GM21619 (cell line): Measurements from ENCODE around the gene TMEM79.

ENCODE experiments used
- ATAC-seq: cut with Tn5 transposase; IDR thresholded peaks from one replicate; pipeline ENCODE4 v1.9.1; 2021; ENCODE audit not compliant: unreplicated experiment

The TMEM79 gene

DNA sequence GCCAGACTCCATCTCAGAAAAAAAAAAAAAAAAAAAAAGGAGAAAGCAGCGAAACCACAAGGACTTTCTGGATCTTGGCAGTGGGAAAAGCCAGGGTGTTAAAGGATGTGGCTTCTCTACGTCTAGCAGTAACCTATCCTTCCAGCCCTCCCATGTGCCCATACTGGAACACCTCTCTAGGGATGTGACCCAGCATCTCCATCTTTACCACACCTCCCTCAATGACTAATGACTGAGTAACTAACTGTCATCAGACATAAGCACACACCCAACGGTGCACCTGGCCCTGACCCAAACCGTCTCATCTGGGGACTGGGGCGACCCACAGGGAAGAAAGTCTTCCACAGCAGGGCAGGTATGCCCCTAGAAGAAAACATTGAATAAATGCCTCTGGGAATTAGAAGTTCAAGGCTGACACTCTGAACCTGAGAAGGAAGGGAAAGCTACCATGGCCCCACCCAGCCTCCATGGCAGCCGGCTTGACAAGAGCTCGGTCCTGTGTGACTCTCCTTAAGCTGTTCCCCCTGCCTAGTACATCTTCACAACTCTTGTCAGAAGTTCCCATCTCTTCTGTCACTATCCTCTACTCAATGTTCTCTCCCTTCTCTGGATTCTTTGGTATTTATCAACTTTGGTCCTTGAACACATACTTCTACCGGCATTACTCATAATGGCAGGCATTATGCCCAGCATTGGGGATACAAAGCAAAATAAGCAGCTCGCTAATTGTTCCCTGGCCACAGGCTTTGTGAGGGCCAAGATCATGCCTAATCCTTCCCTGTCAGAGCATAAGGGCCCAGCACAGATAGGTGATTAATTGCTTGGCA is 21.5 kb upstream of the TMEM79 start:
- ATAC-seq: no peak

DNA sequence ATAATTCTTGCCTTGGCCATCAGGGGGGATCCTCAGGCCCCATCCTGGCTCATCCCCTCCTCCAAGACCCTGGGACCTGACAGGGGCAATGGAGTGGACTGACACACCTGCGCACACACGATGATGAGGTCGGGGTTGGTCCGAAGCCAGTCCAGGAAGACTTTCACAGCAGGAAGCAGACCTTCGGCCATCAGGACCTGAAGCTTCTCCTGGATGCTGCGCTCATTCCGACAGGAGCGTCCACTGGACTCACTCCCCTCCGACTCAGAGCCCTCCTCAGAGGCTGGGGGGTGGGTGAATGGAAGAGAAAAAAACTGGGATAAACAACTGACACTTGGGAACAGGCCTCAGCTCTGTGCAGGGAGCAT is 20.9 kb upstream of the TMEM79 start:
- no peak for ATAC-seq

DNA sequence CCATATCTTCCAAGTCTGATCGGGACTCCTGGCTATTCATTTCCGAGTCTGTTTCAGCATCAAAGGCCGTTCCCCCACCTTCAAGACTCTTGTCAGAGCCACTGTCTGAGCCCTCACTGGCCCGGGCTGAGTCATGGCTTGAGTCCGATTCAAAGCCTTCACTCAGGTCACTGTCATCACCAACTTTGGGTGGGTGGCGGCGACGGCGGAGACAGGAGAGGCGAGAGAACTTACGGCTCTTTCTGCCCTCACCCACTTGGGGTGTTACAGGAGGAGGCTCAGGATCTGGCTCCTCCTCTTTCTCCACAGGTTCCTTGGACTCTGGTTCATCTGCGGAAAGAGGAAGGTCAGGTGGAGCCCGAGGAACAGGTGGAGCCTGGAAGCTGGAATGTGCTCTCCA is 18.1 kb upstream of the TMEM79 start:
- no peak for ATAC-seq

DNA sequence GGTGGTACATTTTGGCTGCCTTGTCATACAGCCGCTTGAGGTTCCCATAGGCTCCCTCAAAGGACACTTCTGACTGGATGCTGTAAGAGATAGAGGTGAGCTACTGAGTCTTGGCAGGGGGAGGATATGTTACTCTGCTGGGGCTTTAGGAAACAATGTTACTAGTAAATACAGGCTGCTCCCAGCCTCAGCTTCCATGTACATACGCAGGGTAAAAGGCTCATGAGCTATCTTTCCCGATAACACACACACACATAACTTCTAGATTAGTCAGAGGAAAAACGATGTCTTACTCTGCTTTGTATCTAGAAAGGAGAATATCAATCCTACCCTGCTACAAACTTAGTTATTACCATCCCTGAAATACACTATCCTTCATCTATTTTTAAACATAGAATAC is 15.8 kb upstream of the TMEM79 start:
- ATAC-seq: no peak

DNA sequence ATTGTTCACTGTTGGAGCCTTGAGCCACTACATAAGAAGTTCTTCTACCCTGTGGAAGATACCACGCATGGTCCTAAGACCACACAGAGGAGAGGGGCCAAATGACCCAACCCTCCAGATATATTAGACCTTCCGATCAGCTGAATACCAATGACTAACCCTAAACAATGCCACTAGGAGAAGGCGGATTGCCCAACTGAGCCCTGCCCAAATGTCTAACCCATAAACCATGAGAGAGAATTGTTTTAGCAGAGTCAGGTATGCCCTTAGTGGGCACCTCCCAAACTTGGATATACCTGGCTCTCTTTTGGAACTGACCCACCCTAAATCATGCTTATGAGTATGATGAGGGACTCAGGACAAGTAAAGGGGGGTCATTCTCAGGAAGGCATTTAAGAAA is 13.8 kb upstream of the TMEM79 start:
- no peak for ATAC-seq

DNA sequence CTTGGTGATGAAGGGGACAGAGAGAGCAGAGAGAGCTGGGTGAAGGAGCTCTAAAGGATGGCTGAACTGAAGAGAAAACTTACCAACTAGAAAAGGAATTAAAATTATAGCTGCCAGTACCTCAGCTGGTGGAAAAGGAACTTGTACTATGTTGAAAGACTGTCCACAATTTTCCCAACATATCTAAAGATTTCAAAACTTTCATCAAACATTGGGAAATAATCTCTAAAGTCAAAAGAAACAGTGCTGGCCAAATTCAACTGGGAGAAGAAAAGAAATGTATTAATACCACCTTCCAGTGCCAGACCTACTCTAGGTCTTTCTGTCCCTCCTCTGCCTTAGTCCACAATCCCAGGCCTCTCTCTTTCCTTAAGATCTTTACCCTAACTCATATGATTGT is 7.6 kb upstream of the TMEM79 start:
- no peak for ATAC-seq

DNA sequence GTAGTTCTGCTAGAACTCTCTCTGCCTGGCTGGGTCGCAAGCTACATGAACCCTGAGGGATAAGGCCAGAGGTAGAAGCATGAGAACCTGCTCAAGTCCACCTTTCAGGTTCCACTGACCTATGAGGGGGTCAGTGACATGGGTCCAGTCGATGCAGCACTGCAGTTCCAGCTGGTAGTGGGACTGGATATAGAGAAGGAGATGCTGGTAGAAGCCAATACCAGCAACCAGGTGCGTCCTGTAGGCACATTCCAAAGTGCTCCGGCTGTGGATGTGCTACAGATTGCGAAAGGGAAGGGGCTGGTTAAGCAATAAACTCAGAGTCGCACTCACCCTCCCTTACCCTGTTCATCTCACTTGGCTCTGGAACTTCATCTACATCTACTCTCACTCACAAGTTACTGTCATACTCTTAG is 7.2 kb upstream of the TMEM79 start:
- ATAC-seq: no peak

DNA sequence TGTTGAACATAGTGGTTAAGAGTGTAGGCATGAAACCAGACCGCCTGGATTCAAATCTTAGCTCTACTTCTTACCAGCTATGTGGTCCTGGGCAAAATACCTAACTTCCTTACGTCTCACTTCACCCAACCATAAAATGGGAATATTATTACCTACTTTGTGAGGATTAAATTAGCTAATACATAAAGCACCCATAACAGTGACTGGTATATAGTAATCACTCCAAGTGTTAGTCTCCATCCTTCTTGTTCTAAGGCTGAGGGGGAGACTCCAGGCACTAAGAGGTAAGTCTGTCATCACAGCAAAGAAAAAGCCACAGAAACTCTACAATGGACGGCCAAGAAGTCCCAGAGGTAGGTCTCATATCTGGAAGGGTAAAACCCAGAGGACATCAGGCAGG is 4.3 kb upstream of the TMEM79 start:
- no peak for ATAC-seq

DNA sequence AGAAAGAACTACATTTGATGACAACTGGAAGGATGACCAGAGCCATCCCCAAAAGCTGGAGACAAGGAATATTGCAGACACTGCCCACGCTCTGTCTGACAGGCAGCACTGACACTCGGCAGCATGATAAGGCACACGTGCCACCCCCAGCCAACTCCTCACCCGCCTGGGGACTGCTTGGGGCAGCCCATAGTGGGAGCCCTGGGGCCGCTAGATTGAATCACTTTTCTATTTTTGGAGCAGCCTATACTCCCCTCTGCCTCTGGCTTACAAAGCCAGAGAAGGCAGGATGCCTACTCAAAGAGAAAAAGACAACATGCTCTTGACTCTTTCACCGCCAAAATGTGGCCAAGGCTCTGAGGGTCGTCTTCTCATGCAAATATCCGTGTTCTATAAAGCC is 2.8 kb upstream of the TMEM79 start:
- ATAC-seq: peak; percentile 39

DNA sequence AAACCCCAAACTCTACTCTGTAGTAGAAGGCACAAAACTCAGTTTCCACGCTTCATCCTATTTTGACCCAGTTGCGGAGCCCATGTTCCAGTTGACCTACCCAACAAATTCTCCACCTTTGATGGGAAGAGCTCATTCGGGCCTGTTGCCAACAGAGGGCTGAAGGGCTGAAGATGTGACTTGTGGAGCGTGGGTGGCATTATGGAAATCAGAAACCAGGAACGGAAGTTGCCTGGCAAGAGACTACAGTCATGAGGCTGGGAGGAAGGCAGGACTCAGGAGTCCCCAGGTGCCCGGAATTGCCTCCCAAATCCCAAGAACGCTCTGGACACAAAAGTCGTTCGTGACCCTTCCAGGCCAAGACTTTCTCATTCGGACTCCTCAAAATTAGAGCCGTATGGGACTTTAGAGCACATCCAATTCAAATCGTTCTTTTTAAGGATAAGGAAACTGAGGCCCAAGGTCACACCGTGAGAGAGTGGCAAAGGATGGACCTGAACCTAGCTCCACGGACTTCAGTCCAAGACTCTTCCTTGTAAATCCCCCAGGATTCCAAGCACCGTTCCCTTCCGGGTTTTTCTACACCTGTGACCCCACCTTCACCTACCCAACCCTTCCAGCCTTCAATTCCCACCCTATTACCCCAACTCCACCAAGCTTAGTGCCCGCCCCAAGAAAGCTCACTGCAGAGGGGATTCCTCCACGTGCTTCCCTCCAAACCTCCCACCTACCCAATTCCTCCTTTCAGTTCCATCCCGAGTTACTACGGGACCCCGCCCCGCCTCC is 2.2 kb upstream of the TMEM79 start:
- no peak for ATAC-seq

DNA sequence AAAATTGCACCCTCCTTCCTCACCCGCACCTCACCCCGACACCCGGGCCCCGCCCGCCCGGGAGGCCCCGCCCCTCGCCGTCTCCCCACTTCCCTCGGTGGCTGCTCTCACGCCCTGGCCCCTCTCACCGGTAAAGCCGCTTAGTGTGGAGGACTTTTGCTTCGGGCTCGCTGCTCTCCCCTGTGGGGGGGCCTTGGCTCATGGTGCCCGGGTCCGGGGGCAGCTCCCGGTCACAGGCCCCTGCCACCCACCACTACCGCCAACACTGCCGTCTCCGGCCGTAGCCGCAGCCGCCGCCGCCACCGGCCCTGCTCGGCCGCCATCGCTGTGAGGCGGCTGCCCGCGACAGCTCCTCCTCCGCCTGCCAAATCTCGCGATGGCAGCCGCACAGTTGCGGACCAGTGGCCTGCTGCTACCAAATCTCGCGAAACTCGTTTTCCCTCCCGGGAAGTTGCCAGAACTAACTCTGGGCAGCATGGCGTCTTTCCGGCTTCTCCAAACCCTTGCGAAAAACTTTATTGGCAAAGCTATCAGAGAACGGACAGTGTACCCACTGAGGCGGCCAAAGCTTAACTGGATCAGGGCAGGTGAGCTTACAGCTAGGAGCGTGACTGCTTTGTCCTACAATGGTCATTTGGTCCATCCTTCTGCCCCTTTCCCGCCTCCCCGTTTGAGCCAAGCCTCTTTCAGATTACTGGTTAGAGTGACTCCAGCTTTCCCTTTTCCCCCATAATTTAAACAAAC is 1.5 kb upstream of the TMEM79 start, which contains the start of gene SMG5:
TSS of gene SMG5 (minus strand) at position 347 of the 744 bp plus-strand sequence. CDS start at position 202, 145 bp downstream.
- ATAC-seq: peak; percentile 78

DNA sequence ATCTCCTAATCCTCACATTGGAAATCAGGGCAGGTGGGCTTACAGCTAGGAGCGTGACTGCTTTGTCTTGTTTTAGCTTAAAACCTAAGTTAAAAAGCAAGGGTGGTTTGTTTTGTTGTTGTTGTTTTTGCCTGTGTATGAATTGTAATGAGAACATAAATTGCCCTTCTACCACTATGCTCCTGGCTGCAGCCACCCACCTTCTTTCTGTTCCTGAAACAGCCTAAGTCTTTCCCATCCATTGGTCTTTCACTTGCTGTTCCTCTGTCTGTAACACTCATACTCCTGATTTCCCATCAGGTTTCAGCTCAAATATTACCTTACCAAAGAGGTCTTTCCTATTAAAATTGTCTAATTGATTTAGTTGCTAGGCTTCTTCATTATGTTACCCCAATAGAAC is 604 bp upstream of the TMEM79 start:
- ATAC-seq: no peak

DNA sequence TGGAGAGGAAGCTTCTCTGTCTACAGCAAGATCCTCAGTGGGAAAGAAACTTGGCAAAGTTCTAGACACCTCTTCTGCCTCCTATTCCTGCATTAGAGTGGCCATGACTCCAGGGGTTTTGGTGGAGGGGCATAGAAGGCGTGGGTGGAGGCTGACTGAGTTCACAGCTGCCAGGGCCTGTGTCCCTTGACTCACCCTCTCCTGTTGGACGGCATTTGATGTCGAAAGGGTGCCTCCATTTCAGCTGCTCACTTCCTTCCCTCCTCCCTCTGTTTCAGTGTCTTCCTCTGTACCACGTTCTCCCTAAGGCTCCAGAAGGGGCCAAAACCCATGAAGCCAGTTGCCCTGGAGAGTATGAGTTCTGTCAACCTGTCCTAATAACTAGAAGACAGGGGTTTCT is 632 bp downstream of the TMEM79 start:
- no peak for ATAC-seq

DNA sequence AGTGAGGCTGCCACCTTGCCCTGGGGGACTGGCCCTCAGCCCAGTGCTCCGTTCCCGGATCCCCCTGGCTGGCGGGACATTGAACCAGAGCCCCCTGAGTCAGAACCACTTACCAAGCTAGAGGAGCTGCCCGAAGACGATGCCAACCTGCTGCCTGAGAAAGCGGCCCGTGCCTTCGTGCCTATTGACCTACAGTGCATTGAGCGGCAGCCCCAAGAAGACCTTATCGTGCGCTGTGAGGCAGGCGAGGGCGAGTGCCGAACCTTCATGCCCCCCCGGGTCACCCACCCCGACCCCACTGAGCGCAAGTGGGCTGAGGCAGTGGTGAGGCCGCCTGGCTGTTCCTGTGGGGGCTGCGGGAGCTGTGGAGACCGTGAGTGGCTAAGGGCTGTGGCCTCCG is 1.3 kb downstream of the TMEM79 start:
- no peak for ATAC-seq

DNA sequence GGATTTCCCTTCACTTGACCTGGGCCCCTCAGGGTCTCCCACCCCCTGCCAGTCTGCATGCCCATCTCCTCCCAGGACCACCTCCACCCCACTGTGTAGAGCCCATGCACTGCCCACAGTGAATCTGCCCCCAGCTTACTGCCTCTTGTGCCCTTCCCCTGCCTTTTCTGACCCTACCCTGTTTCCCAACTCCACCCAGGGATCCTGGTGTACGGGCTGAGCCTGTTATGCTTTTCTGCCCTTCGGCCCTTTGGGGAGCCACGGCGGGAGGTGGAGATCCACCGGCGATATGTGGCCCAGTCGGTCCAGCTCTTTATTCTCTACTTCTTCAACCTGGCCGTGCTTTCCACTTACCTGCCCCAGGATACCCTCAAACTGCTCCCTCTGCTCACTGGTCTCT is 1.9 kb downstream of the TMEM79 start:
- ATAC-seq: no peak

DNA sequence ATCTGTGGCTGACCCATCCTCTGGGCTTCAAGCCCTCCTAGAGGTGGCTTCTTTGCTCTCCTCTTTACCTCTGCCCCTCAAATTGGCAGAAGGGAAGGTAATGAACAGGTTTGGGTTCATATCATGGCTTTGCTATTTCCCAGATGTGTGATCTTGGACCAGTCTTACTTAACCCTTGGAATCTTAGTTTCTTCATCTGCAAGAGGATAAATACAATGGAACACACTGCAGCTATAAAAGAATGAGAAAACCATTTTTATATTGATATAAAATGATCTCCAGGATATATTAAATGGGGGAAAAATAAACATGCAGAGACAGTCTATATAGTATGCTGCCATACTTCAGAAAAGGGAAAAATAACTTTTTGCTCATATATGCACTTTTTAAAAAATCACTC is 5.7 kb downstream of the TMEM79 start:
- no peak for ATAC-seq

DNA sequence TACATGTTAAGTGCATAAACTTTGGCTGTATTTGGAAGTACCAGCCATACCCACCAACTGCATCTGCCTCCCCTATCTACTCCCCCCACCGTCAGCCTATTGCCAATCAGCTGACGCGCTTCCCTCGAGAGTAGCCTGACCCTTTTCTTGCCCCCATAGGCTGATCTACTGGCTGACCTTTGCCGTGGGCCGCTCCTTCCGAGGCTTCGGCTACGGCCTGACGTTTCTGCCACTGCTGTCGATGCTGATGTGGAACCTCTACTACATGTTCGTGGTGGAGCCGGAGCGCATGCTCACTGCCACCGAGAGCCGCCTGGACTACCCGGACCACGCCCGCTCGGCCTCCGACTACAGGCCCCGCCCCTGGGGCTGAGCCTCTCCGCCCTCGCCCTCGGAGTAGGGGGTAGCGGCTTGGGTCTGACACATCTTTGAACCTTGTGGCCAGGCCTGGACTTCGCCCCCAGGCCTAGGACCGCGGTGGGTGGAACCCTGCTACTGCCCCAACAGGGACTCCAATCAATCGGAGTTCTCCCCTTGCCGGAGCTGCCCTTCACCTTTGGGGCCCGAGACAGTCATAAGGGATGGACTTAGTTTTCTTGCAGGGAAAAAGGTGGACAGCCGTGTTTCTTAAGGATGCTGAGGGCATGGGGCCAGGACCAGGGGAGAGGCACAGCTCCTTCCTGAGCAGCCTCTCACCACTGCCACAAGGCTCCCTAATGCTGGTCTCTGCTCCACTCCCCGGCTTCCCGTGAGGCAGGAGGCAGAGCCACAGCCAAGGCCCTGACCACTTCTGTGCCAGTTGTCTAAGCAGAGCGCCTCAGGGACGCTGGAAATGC is 7.3 kb downstream of the TMEM79 start:
- peak; percentile 53 for ATAC-seq

DNA sequence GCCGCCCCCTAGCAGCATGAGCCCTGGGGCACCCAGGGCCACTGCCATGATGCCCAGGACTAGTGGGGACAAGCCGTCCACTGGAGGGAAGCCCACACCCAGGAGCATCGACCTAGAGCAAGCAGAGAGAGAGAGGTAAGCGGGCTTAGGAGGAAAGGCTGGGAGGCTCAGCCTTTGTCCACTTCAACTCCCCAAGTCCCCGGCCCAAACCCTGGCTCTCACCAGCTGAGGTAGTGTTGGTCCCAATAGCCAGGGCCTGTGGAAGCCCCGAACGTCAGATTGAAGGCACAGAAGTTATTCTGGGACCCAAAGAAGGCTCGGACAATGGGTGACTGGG is 8.9 kb downstream of the TMEM79 start:
- ATAC-seq: no peak

DNA sequence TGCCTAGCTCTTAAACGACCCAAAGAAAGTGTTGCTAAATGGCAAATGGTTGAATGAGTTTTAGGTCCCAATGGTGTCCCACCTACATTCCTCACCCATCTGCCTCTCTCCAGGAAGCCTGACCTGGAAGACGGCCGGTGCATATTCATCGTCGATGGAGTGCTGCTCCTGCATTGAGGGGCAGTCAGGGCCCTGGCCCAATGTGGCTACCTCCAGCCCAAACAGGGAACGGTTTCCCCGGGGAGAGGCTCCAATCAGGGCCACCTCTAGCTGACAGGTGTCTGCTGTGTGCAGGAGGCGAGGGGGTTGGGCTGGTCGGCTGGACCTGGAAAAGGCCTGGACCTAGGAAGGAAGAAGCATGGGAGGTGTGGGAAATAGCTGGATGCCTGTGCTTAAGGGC is 9.8 kb downstream of the TMEM79 start:
- ATAC-seq: no peak

DNA sequence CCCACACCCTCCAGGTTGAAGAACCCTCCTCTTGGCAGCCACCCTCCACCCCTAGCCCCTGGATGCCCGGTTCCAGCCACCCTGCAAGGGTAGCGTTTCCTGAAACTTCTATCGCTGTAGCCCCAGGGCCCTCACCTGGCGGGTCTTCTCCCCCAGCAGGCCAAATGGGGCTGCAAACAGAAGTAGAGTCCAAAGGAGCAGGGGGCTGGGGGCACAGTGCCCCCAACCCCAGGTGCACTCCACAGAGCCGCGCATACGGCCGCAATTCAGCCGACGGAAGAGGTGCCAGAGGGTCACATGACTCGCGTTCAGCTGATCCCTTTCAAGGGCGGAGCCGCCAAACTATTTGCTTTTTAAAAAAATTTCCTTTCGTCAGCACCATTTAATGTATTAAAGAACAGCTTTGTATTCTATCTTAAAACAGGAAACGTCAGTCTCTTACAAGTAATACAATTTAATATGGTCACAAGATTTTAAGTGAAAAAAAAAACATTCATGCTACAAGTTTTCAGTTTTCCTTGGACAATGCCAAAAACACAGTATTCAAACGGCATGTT is 11.3 kb downstream of the TMEM79 start, which contains the start of gene GLMP:
TSS of gene GLMP (minus strand) at position 289 of the 557 bp plus-strand sequence. CDS start at position 255, 34 bp downstream.
- ATAC-seq: peak; percentile 47
